Measurements from ENCODE around the gene ATXN7L1. TPM values are rescaled to one million over a fixed set of nuclear protein-coding genes. Genes with fewer than 3 reads are reported as not detected.

ATXN7L1 gene
- total RNA-seq, 1 experiment from 2014 or later, result 29.9 TPM

- no peaks in the 10 kb centered on the region for H3K9me3 ChIP-seq (ENCODE audit: low read depth, low read length, poor library complexity, severe bottlenecking)
- TF ChIP-seq EZH2 (IDR thresholded peaks at IDR 0.05; ENCODE audit: borderline replicate concordance, low read depth, low read length, poor library complexity, severe bottlenecking) (no peak), CTCF (conservative IDR thresholded peaks at IDR 0.05; ENCODE audit: low read depth, low read length) (no peak)
- H3K4me1 ChIP-seq (ENCODE audit: insufficient read depth, low read length, poor library complexity, severe bottlenecking), result peaks cover 31% of the 10 kb centered on the region
- intact Hi-C loops (cut with micrococcal nuclease; ENCODE audit: unreplicated experiment), result no loop called here
- BruUV-seq (replicated peaks), result no TSS peak
- no peaks in the 10 kb centered on the region for H3K27me3 ChIP-seq (replicated peaks; ENCODE audit: insufficient read depth, low read depth, low read length, poor library complexity)
- ChIA-PET POLR2A (ENCODE audit: low non-redundant PET) (no interaction called here), CTCF (no interaction called here)
- H3K36me3 ChIP-seq (ENCODE audit: insufficient read depth, low read length, poor library complexity, severe bottlenecking), result peaks cover 25% of the 10 kb centered on the region
- no peak for DNase-seq (ENCODE audit: low spot score)
- no peak overlapping the region for H3K27ac ChIP-seq (ENCODE audit: low read depth, low read length, poor library complexity, severe bottlenecking)
- H3K4me3 ChIP-seq (ENCODE audit: low read depth, low read length, poor library complexity, severe bottlenecking), result no peak overlapping the region
Observed at GRCh38 chr7:105666324-105666723, 210.1 kb downstream of the ATXN7L1 start.

GRCh38 chr7:105665684-105666083 lies 210.7 kb downstream of the ATXN7L1 start:
- Histone ChIP-seq H3K4me1 (ENCODE audit: insufficient read depth, low read length, poor library complexity, severe bottlenecking) (peaks cover 31% of the 10 kb centered on the region), H3K9me3 (ENCODE audit: low read depth, low read length, poor library complexity, severe bottlenecking) (no peaks in the 10 kb centered on the region), H3K27ac (ENCODE audit: low read depth, low read length, poor library complexity, severe bottlenecking) (peak overlapping the region; percentile 8), H3K4me3 (ENCODE audit: low read depth, low read length, poor library complexity, severe bottlenecking) (no peak overlapping the region), H3K27me3 (replicated peaks; ENCODE audit: insufficient read depth, low read depth, low read length, poor library complexity) (no peaks in the 10 kb centered on the region), H3K36me3 (ENCODE audit: insufficient read depth, low read length, poor library complexity, severe bottlenecking) (peaks cover 31% of the 10 kb centered on the region)
- DNase-seq (ENCODE audit: low spot score), result no peak
- TF ChIP-seq CTCF (conservative IDR thresholded peaks at IDR 0.05; ENCODE audit: low read depth, low read length) (no peak), EZH2 (IDR thresholded peaks at IDR 0.05; ENCODE audit: borderline replicate concordance, low read depth, low read length, poor library complexity, severe bottlenecking) (no peak)
- ChIA-PET CTCF (no interaction called here), POLR2A (ENCODE audit: low non-redundant PET) (no interaction called here)
- intact Hi-C loops (cut with micrococcal nuclease; ENCODE audit: unreplicated experiment), result no loop called here
- BruUV-seq (replicated peaks), result no TSS peak

GRCh38 chr7:105664816-105665525 lies 211.4 kb downstream of the ATXN7L1 start:
- Histone ChIP-seq H3K4me1 (ENCODE audit: insufficient read depth, low read length, poor library complexity, severe bottlenecking) (peaks cover 31% of the 10 kb centered on the region), H3K9me3 (ENCODE audit: low read depth, low read length, poor library complexity, severe bottlenecking) (no peaks in the 10 kb centered on the region), H3K27ac (ENCODE audit: low read depth, low read length, poor library complexity, severe bottlenecking) (peak overlapping the region; percentile 8), H3K27me3 (replicated peaks; ENCODE audit: insufficient read depth, low read depth, low read length, poor library complexity) (no peaks in the 10 kb centered on the region), H3K4me3 (ENCODE audit: low read depth, low read length, poor library complexity, severe bottlenecking) (no peak overlapping the region), H3K36me3 (ENCODE audit: insufficient read depth, low read length, poor library complexity, severe bottlenecking) (peaks cover 32% of the 10 kb centered on the region)
- DNase-seq (ENCODE audit: low spot score), result peak; percentile 92
- no TSS peak for BruUV-seq (replicated peaks)
- intact Hi-C loops (cut with micrococcal nuclease; ENCODE audit: unreplicated experiment), result no loop called here
- TF ChIP-seq EZH2 (IDR thresholded peaks at IDR 0.05; ENCODE audit: borderline replicate concordance, low read depth, low read length, poor library complexity, severe bottlenecking) (no peak), CTCF (conservative IDR thresholded peaks at IDR 0.05; ENCODE audit: low read depth, low read length) (no peak)
- ChIA-PET CTCF (no interaction called here), POLR2A (ENCODE audit: low non-redundant PET) (interaction anchor here (0.6 kb wide), 1 partner anchor 79 kb away, joined by 6 read pairs; no protein-coding TSS in a partner anchor)
